Stimulated activated CD8-positive, alpha-beta memory T cell treated with anti-CD3 and anti-CD28 coated beads, Interleukin-12 subunit alpha, Interleukin-12 subunit beta, amount 100 ng/mL, for 1 hour (primary cell): ENCODE data around the gene SLC4A3.

Experiments used
- DNase-seq: peaks from one replicate; pipeline ENCODE4 v3.0.0-alpha.2; 2020; ENCODE audit warnings: low read depth

SLC4A3 gene

GRCh38 chr2:219627103-219628100 is at the start of gene SLC4A3:
Gene SLC4A3 (plus strand): TSS chr2:219627630. CDS start chr2:219627993, 363 bp downstream.
- DNase-seq, result no peak

- DNase-seq, result no peak
These were observed 48.4 kb upstream of the SLC4A3 start for GRCh38 chr2:219578811-219579613.

GRCh38 chr2:219581346-219581745 is 46.1 kb upstream of the SLC4A3 start:
- DNase-seq, result no peak

- DNase-seq, result no peak
These were observed 36.3 kb upstream of the SLC4A3 start for GRCh38 chr2:219591091-219591490.

- no peak for DNase-seq
These were observed 34.7 kb upstream of the SLC4A3 start for GRCh38 chr2:219592736-219593135.

GRCh38 chr2:219593154-219593553 is 34.3 kb upstream of the SLC4A3 start:
- DNase-seq, result no peak

GRCh38 chr2:219595256-219595655 is 32.2 kb upstream of the SLC4A3 start:
- no peak for DNase-seq

GRCh38 chr2:219596954-219597551 is 30.4 kb upstream of the SLC4A3 start:
- DNase-seq, result no peak

GRCh38 chr2:219597552-219598307 is 29.7 kb upstream of the SLC4A3 start, which contains the start of gene STK11IP:
Gene STK11IP (plus strand): TSS chr2:219597857. CDS start chr2:219598120, 263 bp downstream.
- peak; percentile 83 for DNase-seq

- no peak for DNase-seq
These were observed 28.9 kb upstream of the SLC4A3 start for GRCh38 chr2:219598308-219599078.

GRCh38 chr2:219603771-219604170 is 23.7 kb upstream of the SLC4A3 start:
- DNase-seq, result no peak

GRCh38 chr2:219605607-219605954 is 21.8 kb upstream of the SLC4A3 start:
- DNase-seq, result no peak

GRCh38 chr2:219607931-219608330 is 19.5 kb upstream of the SLC4A3 start:
- DNase-seq, result no peak

GRCh38 chr2:219608399-219608964 is 18.9 kb upstream of the SLC4A3 start:
- no peak for DNase-seq

GRCh38 chr2:219609149-219609750 is 18.2 kb upstream of the SLC4A3 start:
- DNase-seq, result no peak

- no peak for DNase-seq
These were observed 16.1 kb upstream of the SLC4A3 start for GRCh38 chr2:219611306-219611705.

- no peak for DNase-seq
These were observed 15.4 kb upstream of the SLC4A3 start for GRCh38 chr2:219611866-219612576.

GRCh38 chr2:219612577-219613286 is 14.7 kb upstream of the SLC4A3 start:
- DNase-seq, result no peak
